ENCODE measurements around the gene TMEM184A.

TMEM184A gene

DNA sequence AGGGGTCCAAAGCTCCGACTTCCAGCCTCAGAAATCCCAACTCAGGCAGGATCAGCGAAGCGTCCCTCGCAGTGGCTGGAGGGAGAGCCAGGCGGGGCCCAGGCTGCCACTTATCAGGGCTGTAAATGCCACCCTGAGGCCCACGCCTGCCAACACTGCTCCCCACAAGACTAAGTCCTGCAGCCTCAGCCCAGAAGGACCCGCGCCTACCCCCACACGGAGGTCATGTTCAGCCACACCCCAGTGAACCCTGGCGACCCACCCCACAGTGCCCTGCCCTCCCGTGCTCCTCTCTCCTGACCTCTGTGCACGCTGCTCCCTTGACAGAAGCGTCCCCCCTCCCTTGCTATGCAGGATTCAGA, 10.7 kb upstream of the TMEM184A start:
- no peak for DNase-seq

- DNase-seq, result no peak
Measured at GRCh38 chr7:1564603-1565022, 8.6 kb upstream of the TMEM184A start.

DNA sequence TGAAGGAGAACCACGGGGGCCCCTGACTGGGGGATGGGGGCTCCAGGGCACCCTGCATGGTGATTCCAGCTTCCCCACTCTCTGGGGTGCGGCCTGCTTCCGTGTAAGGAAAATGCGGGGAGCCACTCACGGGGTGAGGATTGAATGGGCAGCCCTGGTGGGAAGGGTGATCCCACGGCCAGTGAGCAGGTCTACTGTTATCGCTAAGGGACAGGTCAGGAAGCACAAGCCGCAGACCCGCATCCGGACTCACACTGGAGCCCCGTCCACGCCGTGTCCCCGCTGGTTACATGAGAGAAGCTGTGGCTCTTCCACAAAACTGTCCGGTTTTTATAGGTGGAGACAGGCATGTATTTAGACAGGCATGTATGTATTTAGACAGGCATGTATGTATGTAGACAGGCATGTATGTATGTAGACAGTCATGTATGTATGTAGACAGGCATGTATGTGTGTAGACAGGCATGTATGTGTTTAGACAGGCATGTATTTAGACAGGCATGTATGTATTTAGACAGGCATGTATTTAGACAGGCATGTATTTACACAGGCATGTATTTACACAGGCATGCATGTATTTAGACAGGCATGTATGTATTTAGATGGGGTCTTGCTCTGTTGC, 8.1 kb upstream of the TMEM184A start:
- no peak for DNase-seq

GRCh38 chr7:1562597-1563051, 6.6 kb upstream of the TMEM184A start:
- no peak for DNase-seq

- DNase-seq, result no peak
Measured at GRCh38 chr7:1562116-1562515, 6.1 kb upstream of the TMEM184A start.

GRCh38 chr7:1561036-1561940, 5.3 kb upstream of the TMEM184A start:
- DNase-seq, result no peak

DNA sequence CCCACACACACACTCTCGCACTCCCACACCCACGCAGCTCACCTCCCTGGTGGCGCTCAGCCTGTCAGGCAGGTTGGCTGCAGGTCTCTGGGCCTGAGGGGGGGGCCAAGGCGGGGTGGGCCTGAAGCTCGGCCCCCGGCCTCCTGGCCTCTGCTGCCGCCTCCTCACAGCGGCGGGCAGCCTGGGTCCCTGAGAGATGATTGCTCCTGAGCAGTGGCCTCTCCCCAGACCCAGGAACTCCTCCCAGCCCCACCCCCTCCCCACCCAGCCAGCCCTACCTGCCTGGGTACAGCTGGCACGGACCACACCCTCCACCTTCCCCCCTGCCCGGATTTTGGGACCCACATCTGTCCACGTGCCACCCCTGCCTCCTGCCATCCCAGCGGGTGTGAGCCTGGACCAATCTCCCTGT, 4.6 kb upstream of the TMEM184A start:
- DNase-seq, result no peak

DNA sequence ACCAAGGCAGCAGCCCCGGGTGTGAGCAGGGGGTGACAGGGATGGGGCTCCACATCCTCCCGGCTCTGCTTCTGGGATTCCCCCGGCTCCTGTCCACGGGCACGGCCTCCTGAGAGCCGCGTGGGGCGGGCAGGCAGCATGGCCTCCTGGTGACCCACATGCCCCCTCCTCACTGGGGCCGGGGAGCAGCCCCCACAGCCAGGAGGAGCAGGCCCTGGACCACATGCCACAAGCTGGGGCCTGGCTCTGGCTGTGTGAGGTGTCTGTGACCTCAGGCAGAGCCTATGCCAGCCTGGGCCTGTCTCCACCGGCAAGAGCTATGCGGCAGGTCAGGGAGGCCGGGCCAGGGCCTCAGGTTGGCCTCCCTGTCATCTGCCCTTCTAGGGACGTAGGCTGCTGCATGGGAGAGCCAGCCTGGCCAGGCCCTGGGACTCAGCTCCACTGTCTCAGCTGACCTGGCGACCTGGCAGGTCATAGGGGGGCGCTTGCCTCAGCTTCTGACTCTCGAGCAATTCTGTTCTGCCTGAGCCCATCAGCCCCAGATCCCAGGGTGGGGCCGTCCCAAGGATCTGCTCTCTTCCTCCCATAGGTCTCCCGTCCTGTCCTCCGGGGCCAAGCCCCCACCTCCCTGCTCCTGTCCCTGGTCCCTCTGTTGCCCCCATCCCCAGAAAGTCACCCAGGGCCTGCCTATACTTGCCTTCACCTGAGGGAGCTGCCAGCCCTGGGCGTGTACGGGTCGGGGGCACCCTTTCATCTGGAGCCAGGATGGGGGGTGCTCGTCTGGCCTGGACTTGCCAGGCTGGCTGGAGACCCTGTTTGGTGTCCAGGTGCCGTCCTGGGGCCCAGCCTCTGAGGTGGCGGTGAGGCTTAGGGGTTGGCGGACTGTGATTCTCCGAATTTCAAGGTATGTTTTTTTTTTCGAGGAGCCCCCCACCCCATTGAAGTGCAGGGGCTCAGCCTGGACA, 3.9 kb upstream of the TMEM184A start:
- DNase-seq, result no peak

- no peak for DNase-seq
Measured at GRCh38 chr7:1558841-1559625, 3.0 kb upstream of the TMEM184A start.

DNA sequence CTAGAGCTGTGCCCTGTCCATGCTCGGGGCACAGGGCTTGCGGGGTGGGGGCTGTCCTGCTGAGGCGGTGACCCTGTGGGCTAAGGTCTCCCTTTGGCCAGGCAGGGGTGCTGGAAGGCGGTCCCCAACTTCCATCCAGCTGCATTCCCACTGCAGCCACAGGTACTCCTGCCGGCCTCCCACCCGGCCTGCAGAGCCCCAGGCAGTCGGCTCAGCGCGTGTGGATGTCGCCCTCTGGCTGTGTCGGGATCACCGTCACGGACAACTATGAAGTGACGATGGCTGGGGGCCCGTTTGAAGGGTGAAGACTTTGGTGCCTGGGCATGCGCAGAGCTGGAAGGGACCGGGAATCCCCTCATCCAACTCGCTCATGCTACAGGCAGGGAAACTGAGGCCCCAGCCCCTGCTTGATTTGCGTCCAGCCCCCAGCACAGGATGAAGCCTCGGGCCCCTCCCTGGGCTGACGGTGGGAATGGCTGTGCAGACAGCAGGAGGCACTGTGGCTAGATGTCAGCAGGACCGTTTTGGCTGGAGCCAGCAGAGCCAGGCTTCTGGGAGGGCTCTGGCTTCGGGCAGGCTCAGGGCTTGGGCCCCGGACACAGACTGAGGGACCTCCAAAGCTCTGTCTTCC, 2.3 kb upstream of the TMEM184A start:
- no peak for DNase-seq

DNA sequence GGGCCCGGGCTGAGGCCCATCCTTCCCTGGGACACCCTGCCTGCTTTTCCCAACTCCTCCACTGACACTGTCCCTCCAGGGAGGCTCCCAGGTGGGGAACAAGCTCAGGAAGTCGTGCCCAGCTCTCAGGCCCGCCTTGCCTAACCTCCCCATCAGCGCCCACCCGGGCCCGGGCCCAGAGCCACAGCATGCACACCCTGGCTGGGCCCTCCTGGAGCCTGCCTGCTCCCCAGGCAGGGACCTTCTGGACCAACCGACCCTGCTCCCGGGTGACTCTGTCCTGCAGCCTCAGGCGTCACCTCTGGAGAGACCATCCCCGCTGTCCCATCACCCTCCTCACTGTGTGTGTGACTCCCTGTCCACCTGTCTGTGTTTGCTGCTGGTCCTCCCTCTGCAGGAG, 1.8 kb upstream of the TMEM184A start:
- DNase-seq, result no peak

DNA sequence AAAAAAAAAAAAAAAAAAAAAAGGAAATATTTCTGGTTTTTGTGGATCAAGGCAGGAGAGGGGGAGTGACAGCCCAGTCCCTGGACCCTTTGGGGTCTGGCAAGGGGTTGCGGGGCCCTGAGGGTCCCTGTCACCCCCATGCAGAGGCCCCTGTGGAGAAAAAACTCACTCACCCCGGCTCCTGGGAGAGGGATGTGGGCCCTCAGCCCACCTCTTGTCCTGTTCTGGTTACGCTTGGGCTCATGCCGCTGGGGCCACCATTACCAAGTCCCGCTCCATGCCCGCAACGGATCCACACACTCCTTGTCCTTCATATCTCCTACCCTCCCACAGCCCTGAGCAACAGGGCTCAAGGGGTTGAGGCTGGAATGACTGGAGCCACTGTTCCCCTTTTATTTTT, 1.0 kb upstream of the TMEM184A start:
- DNase-seq, result no peak

DNA sequence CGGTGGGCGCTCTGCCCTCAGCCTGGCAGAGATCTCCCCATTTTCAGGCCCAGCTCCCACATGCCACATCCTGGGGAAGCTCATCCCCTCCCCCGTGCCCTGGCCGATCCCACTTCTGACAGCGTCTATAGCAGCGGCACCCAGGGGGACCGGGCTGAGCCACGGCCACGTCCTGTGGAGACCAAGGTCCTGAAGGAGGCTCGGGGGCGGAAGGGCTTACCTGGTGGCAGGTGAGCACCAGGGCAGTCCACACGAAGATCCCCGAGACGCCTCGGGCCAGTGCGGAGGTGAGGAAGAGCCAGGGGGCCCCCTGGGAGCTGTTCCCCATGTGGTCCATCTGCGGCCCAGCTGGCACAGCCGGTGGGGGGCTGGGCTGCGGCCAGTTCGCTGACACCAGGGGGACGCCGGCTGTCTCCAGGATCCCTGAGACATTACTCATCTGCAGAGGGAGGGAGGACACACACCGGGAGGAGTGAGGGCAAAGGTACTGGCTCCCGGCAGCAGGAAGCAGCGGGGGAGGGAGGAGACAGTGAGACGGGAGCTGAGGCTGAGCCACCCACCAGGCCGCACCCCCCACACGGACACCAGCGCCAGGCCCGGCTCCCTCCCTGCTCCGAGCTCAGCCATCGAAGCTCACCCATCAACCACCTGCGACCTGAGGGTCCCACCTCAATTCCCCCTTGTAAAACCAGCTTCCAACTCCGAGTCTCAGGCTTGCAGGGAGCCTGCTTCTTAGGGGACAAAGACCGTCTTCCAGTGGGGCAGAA, 776 bp downstream of the TMEM184A start:
- no peak for DNase-seq

GRCh38 chr7:1554333-1555045, 1.5 kb downstream of the TMEM184A start:
- DNase-seq, result no peak

DNA sequence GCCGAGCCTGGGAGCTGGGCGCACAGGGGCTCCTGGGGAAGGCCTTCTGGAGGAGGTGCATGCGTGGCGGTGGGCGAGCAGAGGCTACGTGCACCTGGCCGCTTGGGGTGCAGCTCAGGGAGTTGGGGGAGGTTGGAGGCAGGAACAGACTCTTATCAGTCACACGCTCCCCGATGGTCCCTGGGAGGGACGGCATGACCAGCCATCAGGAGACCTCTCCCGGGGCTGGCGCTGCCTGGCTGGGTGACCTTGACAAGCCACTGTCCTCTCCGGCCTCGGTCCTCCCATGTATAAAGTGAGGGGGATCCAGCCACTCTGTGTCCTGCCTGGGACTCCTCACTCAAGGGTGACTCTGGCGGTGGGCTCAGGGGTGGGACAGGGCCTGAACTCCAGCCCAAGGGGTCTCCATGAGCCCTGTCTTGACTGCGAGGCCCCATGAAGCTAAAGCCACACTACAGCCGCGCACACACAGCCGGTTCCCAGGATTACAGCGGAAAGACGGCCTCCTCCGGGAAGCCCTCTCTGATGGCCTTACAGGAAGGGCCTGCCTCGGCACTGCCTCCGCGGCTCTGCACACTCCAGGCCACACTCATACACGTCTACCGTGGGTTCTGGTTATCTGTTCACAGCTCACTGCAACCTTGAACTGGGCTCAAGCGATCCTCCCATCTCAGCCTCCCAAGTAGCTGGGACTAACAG, 2.3 kb downstream of the TMEM184A start:
- DNase-seq, result no peak

DNA sequence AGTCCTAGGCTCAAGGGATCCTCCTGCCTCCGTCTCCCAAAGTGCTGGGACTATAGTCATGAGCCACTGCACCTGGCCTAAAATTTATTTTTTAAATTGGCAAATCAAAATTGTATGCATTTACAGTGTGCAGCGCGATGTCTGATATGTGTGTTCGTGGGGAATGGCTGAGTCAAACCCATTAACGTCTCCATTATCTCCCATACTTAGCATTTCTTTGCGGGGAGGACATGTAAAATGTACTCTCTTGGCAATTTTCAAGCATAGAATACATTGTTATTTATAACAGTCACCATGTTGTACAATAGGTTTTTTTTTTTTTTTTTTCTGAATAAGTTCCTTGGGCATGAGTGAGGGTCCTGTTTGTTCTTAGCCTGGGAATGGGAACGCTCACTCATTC, 3.8 kb downstream of the TMEM184A start:
- no peak for DNase-seq

DNA sequence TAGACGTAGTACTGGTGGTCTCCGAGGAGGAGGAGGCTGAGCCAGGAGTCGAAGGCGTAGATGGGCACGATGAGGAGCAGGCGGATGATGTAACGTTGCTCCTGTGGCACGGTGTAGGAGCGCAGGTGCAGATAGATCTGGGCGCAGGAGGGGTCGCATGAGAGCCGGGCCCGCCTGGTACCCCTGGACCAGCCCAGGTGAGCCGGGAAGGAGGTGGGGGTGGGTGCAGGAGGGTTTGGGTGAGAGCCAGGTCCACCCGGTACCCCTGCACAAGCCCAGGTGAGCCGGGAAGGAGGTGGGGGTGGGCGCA, 5.2 kb downstream of the TMEM184A start:
- no peak for DNase-seq

DNA sequence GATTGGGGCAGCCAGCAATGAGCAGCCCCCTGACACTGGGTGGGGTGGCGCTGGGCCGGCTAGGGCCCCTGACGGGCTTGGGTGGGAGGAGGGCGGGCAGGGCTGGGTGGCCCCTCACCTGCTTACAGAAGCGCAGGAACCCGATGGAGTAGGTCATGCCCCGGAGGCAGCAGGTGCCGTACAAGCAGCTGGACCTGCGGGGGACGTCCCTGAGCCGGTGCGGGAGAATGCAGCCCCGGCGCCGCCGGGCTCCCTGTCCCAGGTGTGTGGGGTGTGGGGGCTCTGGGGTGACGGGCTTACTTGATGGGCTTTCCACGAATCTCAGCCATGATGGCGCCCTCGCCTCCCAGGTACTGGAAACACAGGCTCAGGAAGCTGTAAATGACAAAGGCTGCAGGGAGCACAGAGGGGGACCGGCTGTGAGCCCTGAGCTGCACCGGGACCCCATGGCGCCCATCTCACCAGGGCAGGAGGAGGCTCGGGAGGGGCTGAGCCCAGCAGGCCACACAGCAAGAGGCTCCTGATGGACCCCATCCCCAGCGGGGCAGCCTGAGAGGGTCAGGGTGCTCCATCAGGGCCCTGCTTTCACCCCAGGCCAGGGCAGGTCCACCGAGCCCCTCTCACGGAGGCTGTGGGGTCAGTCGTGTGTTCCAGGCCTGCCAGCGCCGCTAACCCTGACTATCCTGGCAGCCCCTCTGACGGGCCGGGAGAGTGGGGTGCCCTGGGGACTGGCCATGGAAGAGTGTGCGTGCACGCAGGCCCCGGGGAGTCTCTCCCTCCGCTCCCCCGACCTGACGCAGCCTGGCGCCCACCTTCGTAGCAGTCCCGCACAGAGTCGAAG, 5.8 kb downstream of the TMEM184A start:
- DNase-seq, result no peak
